Measurements from ENCODE around the gene AK5. TPM values are rescaled to one million over a fixed set of nuclear protein-coding genes. Genes with fewer than 3 reads are reported as not detected.

The AK5 gene
- total RNA-seq, 4 donors from 2014 or later: 1.1 to 2.1 (median 1.2) TPM; not detected in 1

- Histone ChIP-seq H3K4me3 (no peak overlapping the region), H3K27ac (no peak overlapping the region), H3K36me3 (no peaks in the 10 kb centered on the region), H3K4me1 (no peaks in the 10 kb centered on the region), H3K9me3 (no peaks in the 10 kb centered on the region), H3K27me3 (no peaks in the 10 kb centered on the region)
- TF ChIP-seq CTCF (IDR thresholded peaks at IDR 0.05) (no peak), POLR2A (IDR thresholded peaks at IDR 0.05) (no peak)
- 80% methylated on average over 2 of the region's 2 CpGs for WGBS
- no peak for DNase-seq (ENCODE audit: low spot score in 2 of 2)
These were observed 189.9 kb downstream of the AK5 start for GRCh38 chr1:77471691-77472090.

GRCh38 chr1:77473690-77474089, 191.9 kb downstream of the AK5 start:
- Histone ChIP-seq H3K4me1 (no peaks in the 10 kb centered on the region), H3K36me3 (no peaks in the 10 kb centered on the region), H3K27me3 (no peaks in the 10 kb centered on the region), H3K27ac (no peak overlapping the region), H3K9me3 (no peaks in the 10 kb centered on the region), H3K4me3 (no peak overlapping the region)
- no peak for DNase-seq (ENCODE audit: low spot score in 2 of 2)
- WGBS: 48% methylated on average over 3 of the region's 3 CpGs
- TF ChIP-seq POLR2A (IDR thresholded peaks at IDR 0.05) (no peak), EP300 (IDR thresholded peaks at IDR 0.05) (no peak), POLR2AphosphoS5 (IDR thresholded peaks at IDR 0.05) (no peak), CTCF (IDR thresholded peaks at IDR 0.05) (no peak)

- TF ChIP-seq POLR2AphosphoS5 (IDR thresholded peaks at IDR 0.05): no peak
- no peak for TF ChIP-seq CTCF (IDR thresholded peaks at IDR 0.05)
- no peak for TF ChIP-seq EP300 (IDR thresholded peaks at IDR 0.05)
- TF ChIP-seq POLR2A (IDR thresholded peaks at IDR 0.05): no peak
- Histone ChIP-seq H3K36me3 (no peaks in the 10 kb centered on the region), H3K4me1 (no peaks in the 10 kb centered on the region), H3K4me3 (no peak overlapping the region), H3K9me3 (no peaks in the 10 kb centered on the region), H3K27ac (no peak overlapping the region), H3K27me3 (no peaks in the 10 kb centered on the region)
- DNase-seq (ENCODE audit: low spot score in 2 of 2): no peak
- WGBS: 29% methylated on average over 1 of the region's 1 CpG
These were observed 193.8 kb downstream of the AK5 start for GRCh38 chr1:77475641-77476040.

GRCh38 chr1:77476475-77476874, 194.7 kb downstream of the AK5 start:
- no peak overlapping the region for H3K4me3 ChIP-seq
- 82% methylated on average over 7 of the region's 7 CpGs for WGBS
- H3K27me3 ChIP-seq: no peaks in the 10 kb centered on the region
- no peaks in the 10 kb centered on the region for H3K4me1 ChIP-seq
- TF ChIP-seq CTCF (IDR thresholded peaks at IDR 0.05) (no peak), POLR2A (IDR thresholded peaks at IDR 0.05) (no peak), EP300 (IDR thresholded peaks at IDR 0.05) (no peak), POLR2AphosphoS5 (IDR thresholded peaks at IDR 0.05) (no peak)
- DNase-seq (ENCODE audit: low spot score in 2 of 2): no peak
- no peaks in the 10 kb centered on the region for H3K9me3 ChIP-seq
- no peaks in the 10 kb centered on the region for H3K36me3 ChIP-seq
- no peak overlapping the region for H3K27ac ChIP-seq

GRCh38 chr1:77484334-77484733, 202.5 kb downstream of the AK5 start:
- Histone ChIP-seq H3K27ac (no peak overlapping the region), H3K4me3 (no peak overlapping the region), H3K36me3 (no peaks in the 10 kb centered on the region), H3K4me1 (no peaks in the 10 kb centered on the region), H3K9me3 (no peaks in the 10 kb centered on the region), H3K27me3 (no peaks in the 10 kb centered on the region)
- WGBS: 56% methylated on average over 1 of the region's 1 CpG
- no peak for DNase-seq (ENCODE audit: low spot score in 2 of 2)
- no peak for TF ChIP-seq POLR2A (IDR thresholded peaks at IDR 0.05)
- no peak for TF ChIP-seq POLR2AphosphoS5 (IDR thresholded peaks at IDR 0.05)
- no peak for TF ChIP-seq EP300 (IDR thresholded peaks at IDR 0.05)
- no peak for TF ChIP-seq CTCF (IDR thresholded peaks at IDR 0.05)

Measured in suprapubic skin (tissue), 4 donors.